WI38 (cell line): ENCODE results near the gene CYSTM1.
A peak's percentile ranks its signal among the peaks of the same experiment; 100 is the strongest.

Experiments
- H3K4me3 ChIP-seq: 2 replicates; pipeline ENCODE4 v1.5.1; 2011; ENCODE audit warnings: low read depth, mild to moderate bottlenecking, control low read depth, low read length
- CTCF ChIP-seq: IDR thresholded peaks from 2 replicates; pipeline ENCODE4 v1.5.1; 2012; ENCODE audit warnings: low read depth, mild to moderate bottlenecking, control low read depth, low read length

The CYSTM1 gene

GRCh38 chr5:140244525-140245025 is 69.6 kb downstream of the CYSTM1 start:
- peak; percentile 76 for TF ChIP-seq CTCF
- H3K4me3 ChIP-seq, result no peak overlapping the region

GRCh38 chr5:140245341-140245740 is 70.4 kb downstream of the CYSTM1 start:
- H3K4me3 ChIP-seq, result no peak overlapping the region
- TF ChIP-seq CTCF, result no peak

- no peak overlapping the region for H3K4me3 ChIP-seq
- TF ChIP-seq CTCF, result no peak
Measured at GRCh38 chr5:140245926-140246325, 70.9 kb downstream of the CYSTM1 start.

- no peak overlapping the region for H3K4me3 ChIP-seq
- no peak for TF ChIP-seq CTCF
Measured at GRCh38 chr5:140246378-140247122, 71.6 kb downstream of the CYSTM1 start.

GRCh38 chr5:140248414-140248813 is 73.4 kb downstream of the CYSTM1 start:
- no peak for TF ChIP-seq CTCF
- H3K4me3 ChIP-seq, result no peak overlapping the region

GRCh38 chr5:140249536-140249935 is 74.5 kb downstream of the CYSTM1 start:
- TF ChIP-seq CTCF, result no peak
- H3K4me3 ChIP-seq, result no peak overlapping the region

- H3K4me3 ChIP-seq, result no peak overlapping the region
- no peak for TF ChIP-seq CTCF
Measured at GRCh38 chr5:140250386-140250785, 75.4 kb downstream of the CYSTM1 start.
